Kidney tubule cell (primary cell): ENCODE results near the gene NUDT3.
"Not testable (repeated sequence)": the region's sequence is repeated elsewhere in the genome, so short reads cannot be mapped to it uniquely, and the experiment has no call there.

Source experiments
- DNase-seq: peaks from one replicate; pipeline ENCODE4 v3.0.0-alpha.2; 2018; ENCODE audit warnings: low spot score

Gene NUDT3

GRCh38 chr6:34285448-34286164 is 106.9 kb downstream of the NUDT3 start:
- no peak for DNase-seq

DNA sequence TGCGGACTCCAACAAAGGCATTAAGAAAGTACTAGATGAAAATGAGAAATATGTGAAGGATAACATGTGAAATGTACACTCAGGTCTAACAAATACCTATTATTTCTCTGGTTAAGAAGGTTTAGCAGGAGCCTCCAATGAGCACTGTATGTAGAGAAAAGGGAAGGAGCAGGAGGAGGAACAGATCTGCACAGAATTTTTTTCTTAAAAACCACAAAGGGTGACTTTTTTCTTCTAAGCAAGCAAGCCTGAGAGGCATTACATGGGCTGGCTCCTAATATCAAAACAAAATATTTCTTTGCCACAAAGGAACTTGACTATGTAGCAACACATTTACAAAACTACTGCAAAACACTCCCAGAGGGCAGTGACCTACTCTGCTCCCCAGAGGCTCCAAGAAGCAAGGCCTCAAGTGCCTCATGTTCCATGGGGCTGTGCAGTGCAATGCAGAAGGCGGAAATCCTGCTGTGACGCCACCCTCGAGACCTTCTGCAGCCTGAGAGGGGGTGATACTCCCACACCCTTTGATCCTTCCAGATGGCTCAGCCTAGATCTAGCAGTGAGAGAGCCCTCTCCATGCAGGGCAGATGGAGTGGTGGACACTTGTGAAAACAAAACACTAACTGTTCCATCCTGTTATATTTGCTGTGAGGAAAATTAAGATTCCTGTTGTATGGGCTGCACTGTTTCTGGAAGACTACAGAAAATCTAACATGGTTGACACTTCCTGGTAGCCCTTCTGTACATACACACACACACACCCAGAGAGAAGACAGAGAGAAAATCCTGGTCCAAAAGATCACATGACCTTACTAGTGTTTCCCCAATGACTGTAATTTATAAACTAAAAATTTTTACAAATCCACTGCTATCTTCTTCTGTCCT is 107.7 kb downstream of the NUDT3 start:
- DNase-seq = no peak

DNA sequence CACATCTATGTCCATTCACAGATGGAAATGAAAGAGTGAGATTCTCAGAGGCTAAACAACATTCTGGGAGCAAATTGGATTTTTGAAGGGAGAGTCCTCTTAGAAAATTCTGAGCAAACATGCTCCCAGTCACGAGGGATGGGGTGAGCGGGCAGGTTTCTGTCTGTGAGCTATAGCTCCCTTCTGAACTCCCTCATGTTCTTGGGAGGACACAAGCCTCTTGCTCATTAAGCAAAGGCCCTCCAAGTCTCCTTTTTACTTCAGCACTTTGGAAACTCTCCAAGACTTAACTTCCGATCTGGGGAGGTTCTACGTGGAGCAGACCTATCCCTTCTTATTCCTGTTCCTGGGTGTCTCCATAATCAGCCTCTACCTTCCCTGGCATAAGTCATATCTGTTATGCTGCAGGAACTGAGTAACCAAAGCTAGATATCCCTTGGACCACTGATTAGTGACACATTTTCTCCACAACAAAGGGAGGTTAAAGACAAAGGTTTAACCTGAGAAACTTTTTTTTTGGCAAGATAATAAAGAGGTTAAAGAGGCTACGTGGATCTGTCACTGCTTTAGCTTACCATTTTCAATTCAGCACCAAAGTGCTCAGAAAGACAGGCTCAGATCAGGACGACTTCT is 110.7 kb downstream of the NUDT3 start:
- no peak for DNase-seq

- DNase-seq = no peak
Measured at GRCh38 chr6:34280216-34280615, 112.3 kb downstream of the NUDT3 start.

DNA sequence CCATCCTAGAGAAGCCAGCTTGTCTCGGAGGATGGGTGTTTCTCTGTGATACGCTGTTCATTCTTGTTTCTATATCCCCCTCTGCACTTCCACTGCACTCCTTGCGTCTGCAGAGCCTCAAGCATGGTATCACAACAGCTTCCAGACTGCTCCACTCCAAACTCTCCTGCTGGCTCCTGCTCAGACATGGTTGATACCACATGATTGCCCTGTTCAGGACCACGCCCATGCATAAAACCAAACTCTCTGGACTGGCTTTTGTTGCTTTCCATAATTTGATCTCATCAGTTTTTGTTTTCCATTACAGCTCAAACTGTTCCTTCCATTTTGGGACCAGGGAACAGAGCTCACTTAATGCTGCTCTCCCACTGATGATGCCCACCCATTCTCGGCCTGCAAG is 113.6 kb downstream of the NUDT3 start:
- DNase-seq = no peak

DNA sequence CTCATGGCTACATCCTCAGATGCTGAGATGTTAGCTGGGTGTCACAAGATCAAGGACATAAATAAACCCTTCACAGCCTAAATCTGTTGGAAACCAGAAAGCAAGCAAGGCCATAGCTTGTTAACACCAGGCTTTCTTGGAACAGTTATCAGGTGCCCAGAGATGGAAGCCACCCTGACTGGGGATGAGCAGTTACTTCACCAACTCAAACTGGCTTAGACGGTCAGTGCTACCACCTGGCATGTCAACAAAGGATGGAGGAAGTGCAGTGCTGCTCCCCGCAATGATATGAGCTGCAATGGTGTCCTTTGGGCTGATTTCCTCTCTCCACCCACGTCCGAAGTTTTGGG is 114.7 kb downstream of the NUDT3 start:
- no peak for DNase-seq

- DNase-seq = no peak
Measured at GRCh38 chr6:34276881-34277762, 115.3 kb downstream of the NUDT3 start.

GRCh38 chr6:34276191-34276590 is 116.3 kb downstream of the NUDT3 start:
- no peak for DNase-seq

DNA sequence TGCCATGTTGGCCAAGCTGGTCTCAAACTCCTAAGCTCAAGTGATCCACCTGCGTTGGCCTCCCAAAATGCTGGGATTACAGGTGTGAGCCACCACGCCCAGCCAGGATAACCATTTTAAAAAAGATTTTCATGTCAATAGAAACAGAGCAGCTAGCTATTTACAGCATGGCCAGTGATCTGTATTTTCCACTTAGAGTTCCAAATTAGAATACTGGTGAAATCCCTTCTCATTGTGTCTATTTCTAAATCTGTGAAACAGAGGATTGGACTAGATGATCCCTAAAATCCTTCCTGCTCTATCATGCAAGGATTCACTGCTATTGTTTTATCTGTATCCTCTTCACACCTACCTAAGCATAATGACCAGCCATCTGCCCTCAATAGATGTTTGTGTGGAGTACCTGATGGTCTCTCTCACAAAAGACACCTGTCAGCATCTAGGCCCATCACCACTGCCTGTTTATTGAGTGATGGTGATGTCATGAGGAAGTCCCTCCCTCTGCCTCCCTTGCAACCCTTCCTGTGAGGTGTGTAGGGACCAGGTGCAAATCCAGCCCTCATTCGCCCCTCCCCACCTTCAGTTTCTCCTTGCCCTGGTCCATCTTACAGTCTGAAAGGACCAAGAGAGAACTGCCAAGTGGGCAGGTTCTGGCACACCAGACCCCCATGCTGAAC is 117.2 kb downstream of the NUDT3 start:
- no peak for DNase-seq

DNA sequence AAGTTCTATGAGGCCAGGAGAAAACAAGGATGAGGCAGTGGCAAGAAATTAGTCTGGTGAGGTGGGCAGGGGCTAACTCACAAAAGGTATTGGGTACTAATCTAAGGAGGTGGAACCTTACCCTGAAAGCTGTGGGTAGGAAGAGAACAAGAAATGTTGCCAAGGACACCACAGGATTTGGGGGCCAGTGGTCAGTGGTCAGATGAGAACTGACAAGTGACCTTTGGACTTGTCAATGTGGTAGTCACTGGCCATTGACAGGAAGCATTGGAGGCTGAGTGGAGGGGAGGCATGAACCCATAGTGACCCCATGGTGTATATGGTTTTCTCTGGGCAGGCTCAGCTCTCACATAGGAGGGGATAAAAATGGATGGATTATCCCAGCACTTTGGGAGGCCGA is 118.3 kb downstream of the NUDT3 start:
- DNase-seq = no peak

- DNase-seq = no peak
Measured at GRCh38 chr6:34273242-34273805, 119.1 kb downstream of the NUDT3 start.

- DNase-seq = no peak
Measured at GRCh38 chr6:34272013-34272926, 120.2 kb downstream of the NUDT3 start.

- DNase-seq = not testable (repeated sequence)
Measured at GRCh38 chr6:34269658-34270341, 122.7 kb downstream of the NUDT3 start.

GRCh38 chr6:34269132-34269531 is 123.3 kb downstream of the NUDT3 start:
- not testable (repeated sequence) for DNase-seq

GRCh38 chr6:34267746-34268145 is 124.7 kb downstream of the NUDT3 start:
- DNase-seq = no peak

DNA sequence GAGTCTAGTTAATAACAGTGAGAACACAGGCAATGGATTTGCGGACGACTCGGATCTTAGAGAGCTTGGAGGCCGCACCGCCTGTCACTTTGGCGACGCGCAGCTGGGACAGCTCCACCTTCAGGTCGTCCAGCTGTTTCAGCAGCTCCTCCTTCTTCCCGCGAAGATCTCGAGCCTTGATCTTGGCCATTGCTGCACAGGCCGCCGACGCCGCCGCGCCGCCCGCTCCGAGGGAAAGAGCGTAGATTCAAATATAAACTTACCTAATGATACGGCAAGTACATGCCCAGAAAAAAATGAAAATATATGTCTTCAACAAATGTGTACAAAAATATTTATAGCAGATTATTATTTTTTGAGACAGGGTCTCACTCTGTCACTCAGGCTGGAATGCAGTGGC is 129.0 kb downstream of the NUDT3 start:
- not testable (repeated sequence) for DNase-seq

DNA sequence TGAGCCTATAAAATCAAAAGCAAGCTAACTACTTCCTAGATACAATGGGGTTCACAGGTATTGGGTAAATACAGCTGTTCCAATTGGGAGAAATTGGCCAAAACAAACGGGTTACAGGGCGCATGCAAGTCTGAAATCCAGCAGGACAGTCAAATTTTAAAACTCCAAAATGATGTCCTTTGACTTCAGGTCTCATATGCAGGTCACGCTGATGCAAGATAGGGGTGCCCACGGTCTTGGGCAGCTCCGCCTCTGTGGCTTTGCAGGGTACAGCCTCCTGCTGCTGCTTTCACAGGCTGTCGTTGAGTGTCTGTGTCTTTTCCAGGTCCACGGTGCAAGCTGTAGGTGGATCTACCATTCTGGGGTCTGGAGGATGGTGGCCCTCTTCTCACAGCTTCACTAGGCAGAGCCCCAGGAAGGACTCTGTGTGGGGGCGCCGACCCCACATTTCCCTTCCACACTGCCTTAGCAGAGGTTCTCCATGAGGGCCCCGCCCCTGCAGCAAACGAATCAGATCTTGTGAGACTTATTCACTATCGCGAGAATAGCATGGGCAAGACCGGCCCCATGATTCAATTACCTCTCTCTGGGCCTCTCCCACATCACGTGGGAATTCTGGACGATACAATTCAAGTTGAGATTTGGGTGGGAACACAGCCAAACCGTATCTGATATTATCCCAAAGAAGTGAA is 131.7 kb downstream of the NUDT3 start:
- no peak for DNase-seq

DNA sequence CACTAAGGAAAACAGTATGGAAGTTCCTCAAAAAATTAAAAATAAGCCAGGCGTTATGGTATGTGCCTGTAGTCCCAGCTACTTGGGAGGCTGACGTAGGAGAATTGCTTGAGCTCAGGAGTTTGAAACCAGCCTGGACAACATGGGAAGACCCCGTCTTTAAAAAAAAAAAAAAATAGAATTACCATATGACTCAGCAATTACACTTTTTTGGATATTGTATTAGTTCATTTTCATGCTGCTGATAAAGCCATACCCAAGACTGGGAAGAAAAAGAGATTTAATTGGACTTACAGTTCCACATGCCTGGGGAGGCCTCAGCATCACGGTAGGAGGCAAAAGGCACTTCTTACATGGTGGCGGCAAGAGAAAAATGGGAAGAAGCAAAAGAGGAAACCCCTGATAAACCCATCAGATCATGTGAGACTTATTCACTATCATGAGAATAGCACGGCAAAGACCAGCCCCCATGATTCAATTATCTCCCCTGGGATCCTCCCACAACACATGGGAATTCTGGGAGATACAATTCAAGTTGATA is 132.9 kb downstream of the NUDT3 start:
- no peak for DNase-seq
